IMR-90 (cell line): ENCODE results near the gene ALK. TPM values are rescaled to one million over a fixed set of nuclear protein-coding genes. Genes with fewer than 3 reads are reported as not detected.

ENCODE experiments used
- ATAC-seq: fragments of 200-7000 bp; cut with Tn5 transposase; 2 replicates; pipeline ENCODE4 v1.9.1; 2020; ENCODE audit warnings: low read depth, mild to moderate bottlenecking, moderate library complexity
- BruUV-seq: library from RNA; stranded (reverse); fragments of 400-500 nt; replicated peaks from 2 replicates; lab custom pipeline; 2021; lab: Mats Ljungman, UMichigan
- CTCF ChIA-PET: fragments of 300-600 bp; formaldehyde crosslinking; extraction: SDS; loops from one replicate; lab custom pipeline; 2021; ENCODE audit warnings: antibody characterized with exemption; lab: Yijun Ruan, JAX
- POLR2A ChIA-PET: fragments of 300-600 bp; sonication (Branson Sonifier 250); formaldehyde crosslinking; loops from one replicate; lab custom pipeline; 2022; ENCODE audit warnings: antibody characterized with exemption; ENCODE audit not compliant: unreplicated experiment; lab: Charles Lee
- DNase-seq: peaks from one replicate; pipeline ENCODE4 v3.0.0; 2013
- H2AFZ ChIP-seq: replicated peaks from 2 replicates; pipeline ENCODE3; 2013; ENCODE audit warnings: low read length, mild to moderate bottlenecking; ENCODE audit not compliant: poor library complexity
- H2AK5ac ChIP-seq: 2 replicates; pipeline ENCODE4 v1.6.1; 2013; ENCODE audit warnings: low read depth, low read length, inconsistent platforms
- H2AK9ac ChIP-seq: replicated peaks from 2 replicates; pipeline ENCODE3; 2013; ENCODE audit warnings: mild to moderate bottlenecking, low read depth, low read length, moderate library complexity; ENCODE audit not compliant: poor library complexity
- H2BK120ac ChIP-seq: 2 replicates; pipeline ENCODE4 v1.6.1; 2013; ENCODE audit warnings: low read depth, low read length, inconsistent platforms
- H2BK15ac ChIP-seq: 3 replicates; pipeline ENCODE4 v1.6.1; 2013; ENCODE audit warnings: low read depth, low read length, inconsistent platforms
- H2BK20ac ChIP-seq: 2 replicates; pipeline ENCODE4 v1.6.1; 2013; ENCODE audit warnings: low read depth, mild to moderate bottlenecking, inconsistent platforms, low read length, moderate library complexity
- H2BK5ac ChIP-seq: 2 replicates; pipeline ENCODE4 v1.6.1; 2013; ENCODE audit warnings: mild to moderate bottlenecking, low read depth, low read length, inconsistent platforms; ENCODE audit not compliant: poor library complexity, severe bottlenecking
- H3K14ac ChIP-seq: replicated peaks from 2 replicates; pipeline ENCODE4 v1.6.1; 2013; ENCODE audit warnings: low read depth, low read length, inconsistent platforms
- H3K18ac ChIP-seq: 2 replicates; pipeline ENCODE4 v1.6.1; 2013; ENCODE audit warnings: low read depth, low read length, control low read depth
- H3K23ac ChIP-seq: 2 replicates; pipeline ENCODE4 v1.6.1; 2013; ENCODE audit warnings: low read depth, low read length, inconsistent platforms
- H3K27ac ChIP-seq: 2 replicates; pipeline ENCODE4 v1.5.1; 2013; ENCODE audit warnings: mild to moderate bottlenecking, control low read depth, low read length; ENCODE audit not compliant: insufficient read depth
- H3K27me3 ChIP-seq: 2 replicates; pipeline ENCODE4 v1.6.1; 2013; ENCODE audit warnings: low read length; ENCODE audit not compliant: control insufficient read depth, insufficient read depth
- H3K36me3 ChIP-seq: 2 replicates; pipeline ENCODE4 v1.6.1; 2013; ENCODE audit warnings: low read length, mixed read lengths; ENCODE audit not compliant: control insufficient read depth, insufficient read depth
- H3K4ac ChIP-seq: 2 replicates; pipeline ENCODE4 v1.6.1; 2013; ENCODE audit warnings: low read depth, low read length, inconsistent platforms
- H3K4me1 ChIP-seq: 2 replicates; pipeline ENCODE4 v1.6.1; 2013; ENCODE audit warnings: low read length, mixed read lengths; ENCODE audit not compliant: control insufficient read depth, insufficient read depth
- H3K4me2 ChIP-seq: 2 replicates; pipeline ENCODE4 v1.6.1; 2013; ENCODE audit warnings: low read depth, mild to moderate bottlenecking, control low read depth, low read length, moderate library complexity
- H3K4me3 ChIP-seq: 2 replicates; pipeline ENCODE4 v1.5.1; 2013; ENCODE audit warnings: low read depth, mild to moderate bottlenecking, control low read depth, low read length, moderate library complexity; ENCODE audit not compliant: insufficient read depth
- H3K56ac ChIP-seq: 2 replicates; pipeline ENCODE4 v1.6.1; 2013; ENCODE audit warnings: low read length, inconsistent platforms; ENCODE audit not compliant: insufficient read depth; ENCODE audit errors: extremely low read depth
- H3K79me1 ChIP-seq, 2 experiments: 2 replicates each; pipeline ENCODE4 v1.6.1; 2013; ENCODE audit warnings: low read length in 2 of 2, inconsistent platforms in 1 of 2, low read depth in 1 of 2
- H3K9ac ChIP-seq: 2 replicates; pipeline ENCODE4 v1.6.1; 2013; ENCODE audit warnings: low read depth, low read length, control low read depth
- H3K9me1 ChIP-seq: 2 replicates; pipeline ENCODE4 v1.6.1; 2013; ENCODE audit warnings: low read length, inconsistent platforms; ENCODE audit not compliant: insufficient read depth
- H3K9me3 ChIP-seq: 2 replicates; pipeline ENCODE4 v1.6.1; 2013; ENCODE audit warnings: low read length; ENCODE audit not compliant: control insufficient read depth, insufficient read depth
- H4K20me1 ChIP-seq: 2 replicates; pipeline ENCODE4 v1.6.1; 2013; ENCODE audit warnings: low read length, inconsistent platforms; ENCODE audit not compliant: insufficient read depth
- H4K5ac ChIP-seq: 2 replicates; pipeline ENCODE4 v1.6.1; 2013; ENCODE audit warnings: mild to moderate bottlenecking, low read depth, low read length, control low read depth
- H4K8ac ChIP-seq, 2 experiments: 2 replicates each; pipeline ENCODE4 v1.6.1; 2013; ENCODE audit warnings: low read depth in 2 of 2, low read length in 2 of 2, control low read depth in 1 of 2, inconsistent platforms in 1 of 2
- H4K91ac ChIP-seq: 2 replicates; pipeline ENCODE4 v1.6.1; 2013; ENCODE audit warnings: low read depth, low read length, inconsistent platforms; ENCODE audit not compliant: insufficient read depth
- CEBPB ChIP-seq: IDR thresholded peaks from 2 replicates; pipeline ENCODE4 v1.6.1; 2012; ENCODE audit warnings: low read depth, low read length, improper control_type of control experiment
- FOS ChIP-seq: fragments of 150-350 bp; IDR thresholded peaks from 2 replicates; pipeline ENCODE4 v1.6.1; 2016; ENCODE audit warnings: low read depth, low read length
- MAFK ChIP-seq: IDR thresholded peaks from 2 replicates; pipeline ENCODE4 v1.6.1; 2012; ENCODE audit warnings: low read depth, low read length, improper control_type of control experiment
- MAZ ChIP-seq: IDR thresholded peaks from 2 replicates; pipeline ENCODE4 v1.6.1; 2012; ENCODE audit warnings: low read depth, mild to moderate bottlenecking, low read length, improper control_type of control experiment, moderate library complexity, borderline replicate concordance
- MXI1 ChIP-seq: IDR thresholded peaks from 2 replicates; pipeline ENCODE4 v1.6.1; 2012; ENCODE audit warnings: low read depth, mild to moderate bottlenecking, low read length, moderate library complexity, borderline replicate concordance
- POLR2A ChIP-seq: IDR thresholded peaks from 2 replicates; pipeline ENCODE4 v1.6.1; 2012; ENCODE audit warnings: mild to moderate bottlenecking, low read depth, low read length
- RAD21 ChIP-seq: IDR thresholded peaks from 2 replicates; pipeline ENCODE4 v1.6.1; 2012; ENCODE audit warnings: low read length, improper control_type of control experiment
- RCOR1 ChIP-seq: IDR thresholded peaks from 2 replicates; pipeline ENCODE4 v1.6.1; 2012; ENCODE audit warnings: mild to moderate bottlenecking, low read length, improper control_type of control experiment; ENCODE audit not compliant: insufficient replicate concordance
- RFX5 ChIP-seq: IDR thresholded peaks from 2 replicates; pipeline ENCODE4 v1.8.0; 2012; ENCODE audit warnings: low read depth, mild to moderate bottlenecking, low read length, moderate library complexity
- SMC3 ChIP-seq: fragments of 150-350 bp; IDR thresholded peaks from 2 replicates; pipeline ENCODE4 v1.6.1; 2016; ENCODE audit warnings: low read depth, mild to moderate bottlenecking, antibody characterized with exemption, low read length, moderate library complexity
- WGBS, 2 experiments: methylation state at CpG; one replicate each; pipeline versions ENCODE4 v1.1.5 to v1.1.7; 2013; ENCODE audit warnings: missing lambda C conversion rate in 2 of 2; ENCODE audit not compliant: insufficient read length in 1 of 2; ENCODE audit errors: extremely low coverage in 2 of 2; 5-methylcytosine and 5-hydroxymethylcytosine counted together
- dilution Hi-C: fragments of 300-500 bp; cut with HindIII; formaldehyde crosslinking; loops from one replicate; pipeline ENCODE4 v1.14.3; 2018; ENCODE audit warnings: low sequenced_read_pairs; ENCODE audit not compliant: unreplicated experiment
- in situ Hi-C: fragments of 300-500 bp; cut with MboI; formaldehyde crosslinking; loops from 3 replicates; pipeline ENCODE4 v1.14.3; 2019; ENCODE audit warnings: low sequenced_read_pairs, inconsistent platforms, mixed read lengths
- intact Hi-C: fragments of 100-400 bp; cut with micrococcal nuclease; formaldehyde crosslinking; loops from 2 replicates; pipeline ENCODE4 v1.10.0; 2022
- polyA plus RNA-seq, 3 experiments: library from polyadenylated mRNA; depleted of rRNA; stranded (reverse); fragments of >200 nt; gene quantifications; 2 replicates each; pipeline ENCODE4 v1.2.3, GENCODE V29; 2012; ENCODE audit warnings: low replicate concordance in 1 of 3
- total RNA-seq: library from RNA; depleted of rRNA; stranded (reverse); fragments of >200 nt; gene quantifications from 2 replicates; pipeline ENCODE4 v1.2.3, GENCODE V29; 2012
- TF ChIP-seq, protein P1 (sequence below): fragments of 150-350 bp; IDR thresholded peaks from 2 replicates; pipeline ENCODE4 v1.6.1; 2017; ENCODE audit warnings: mild to moderate bottlenecking, antibody characterized with exemption, low read length, low read depth
- TF ChIP-seq, protein P2 (sequence below): fragments of 150-350 bp; IDR thresholded peaks from 2 replicates; pipeline ENCODE4 v1.6.1; 2016; ENCODE audit warnings: low read depth, mild to moderate bottlenecking, low read length, moderate library complexity, borderline replicate concordance
- TF ChIP-seq, protein P3 (sequence below): conservative IDR thresholded peaks from 2 replicates; pipeline ENCODE4 v1.5.1; 2012; ENCODE audit warnings: mild to moderate bottlenecking, low read depth, low read length, improper control_type of control experiment

The ALK gene
- total and polyA plus RNA-seq, 2 of the 4 experiments (the other 2 are of a cell fraction), result not detected

DNA sequence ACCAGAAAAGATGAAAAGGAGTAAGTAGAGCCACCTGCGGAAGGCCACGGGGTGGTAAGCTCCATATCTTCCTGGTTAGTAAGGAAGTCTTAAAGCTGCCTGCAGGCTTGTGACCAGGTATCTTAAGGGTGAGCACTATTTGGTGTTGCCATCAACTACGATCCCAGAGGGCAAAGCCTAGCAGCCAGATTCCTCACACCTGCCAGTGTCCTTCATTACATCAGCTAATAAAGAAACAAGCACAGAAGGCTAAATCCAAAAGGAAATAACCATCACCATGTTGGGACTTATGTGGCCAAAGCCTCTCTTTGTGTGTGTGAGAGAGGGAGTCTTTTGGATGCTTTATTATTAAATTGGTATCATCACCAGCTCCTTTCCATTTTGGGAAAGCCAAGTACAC lies 123.5 kb downstream of the ALK start:
- in situ Hi-C loops, result no loop called here
- Histone ChIP-seq H2BK120ac (no peak overlapping the region), H2BK15ac (no peak overlapping the region), H3K4me2 (no peak overlapping the region), H2AFZ (no peak overlapping the region), H3K4ac (no peak overlapping the region), H3K27ac (no peak overlapping the region), H3K9me1 (no peaks in the 10 kb centered on the region; the same call in 1 of the 2 replicates), H4K8ac (no peak overlapping the region), H3K18ac (no peak overlapping the region), H2AK5ac (no peak overlapping the region), H3K9me3 (0 out of 2 replicates have a peak, but pooled peaks cover 1% of the 10 kb centered on the region), H2AK9ac (no peak overlapping the region), H2BK20ac (no peak overlapping the region), H4K20me1 (no peaks in the 10 kb centered on the region), H3K56ac (no peak overlapping the region), H3K4me1 (no peaks in the 10 kb centered on the region), H4K91ac (no peak overlapping the region), H3K9ac (no peak overlapping the region), H3K23ac (no peak overlapping the region), H3K14ac (no peak overlapping the region), H4K5ac (no peak overlapping the region), H3K4me3 (no peak overlapping the region), H2BK5ac (no peak overlapping the region), H3K27me3 (peaks cover 3% of the 10 kb centered on the region), H3K36me3 (no peaks in the 10 kb centered on the region), H3K79me1 (no peaks in the 10 kb centered on the region)
- DNase-seq (no peak), ATAC-seq (no peak)
- intact Hi-C loops, result no loop called here
- BruUV-seq, result no TSS peak
- dilution Hi-C loops, result no loop called here
- WGBS, 2 experiments, result no CpG with 5 or more reads among the region's 3 CpGs
- CTCF ChIA-PET, result no interaction called here
- POLR2A ChIA-PET, result interaction anchor here (0.7 kb wide), 1 partner anchor 164 kb away, joined by 3 read pairs; no protein-coding TSS in a partner anchor
- TF ChIP-seq, protein P1, sequence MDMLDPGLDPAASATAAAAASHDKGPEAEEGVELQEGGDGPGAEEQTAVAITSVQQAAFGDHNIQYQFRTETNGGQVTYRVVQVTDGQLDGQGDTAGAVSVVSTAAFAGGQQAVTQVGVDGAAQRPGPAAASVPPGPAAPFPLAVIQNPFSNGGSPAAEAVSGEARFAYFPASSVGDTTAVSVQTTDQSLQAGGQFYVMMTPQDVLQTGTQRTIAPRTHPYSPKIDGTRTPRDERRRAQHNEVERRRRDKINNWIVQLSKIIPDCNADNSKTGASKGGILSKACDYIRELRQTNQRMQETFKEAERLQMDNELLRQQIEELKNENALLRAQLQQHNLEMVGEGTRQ, result no peak
- no peak for TF ChIP-seq MAZ
- TF ChIP-seq RCOR1, result no peak
- no peak for TF ChIP-seq FOS
- TF ChIP-seq, protein P2, sequence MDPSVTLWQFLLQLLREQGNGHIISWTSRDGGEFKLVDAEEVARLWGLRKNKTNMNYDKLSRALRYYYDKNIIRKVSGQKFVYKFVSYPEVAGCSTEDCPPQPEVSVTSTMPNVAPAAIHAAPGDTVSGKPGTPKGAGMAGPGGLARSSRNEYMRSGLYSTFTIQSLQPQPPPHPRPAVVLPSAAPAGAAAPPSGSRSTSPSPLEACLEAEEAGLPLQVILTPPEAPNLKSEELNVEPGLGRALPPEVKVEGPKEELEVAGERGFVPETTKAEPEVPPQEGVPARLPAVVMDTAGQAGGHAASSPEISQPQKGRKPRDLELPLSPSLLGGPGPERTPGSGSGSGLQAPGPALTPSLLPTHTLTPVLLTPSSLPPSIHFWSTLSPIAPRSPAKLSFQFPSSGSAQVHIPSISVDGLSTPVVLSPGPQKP, result no peak
- TF ChIP-seq MAFK, result no peak
- no peak for TF ChIP-seq POLR2A
- TF ChIP-seq CEBPB, result no peak
- no peak for TF ChIP-seq SMC3
- no peak for TF ChIP-seq MXI1
- TF ChIP-seq, protein P3, sequence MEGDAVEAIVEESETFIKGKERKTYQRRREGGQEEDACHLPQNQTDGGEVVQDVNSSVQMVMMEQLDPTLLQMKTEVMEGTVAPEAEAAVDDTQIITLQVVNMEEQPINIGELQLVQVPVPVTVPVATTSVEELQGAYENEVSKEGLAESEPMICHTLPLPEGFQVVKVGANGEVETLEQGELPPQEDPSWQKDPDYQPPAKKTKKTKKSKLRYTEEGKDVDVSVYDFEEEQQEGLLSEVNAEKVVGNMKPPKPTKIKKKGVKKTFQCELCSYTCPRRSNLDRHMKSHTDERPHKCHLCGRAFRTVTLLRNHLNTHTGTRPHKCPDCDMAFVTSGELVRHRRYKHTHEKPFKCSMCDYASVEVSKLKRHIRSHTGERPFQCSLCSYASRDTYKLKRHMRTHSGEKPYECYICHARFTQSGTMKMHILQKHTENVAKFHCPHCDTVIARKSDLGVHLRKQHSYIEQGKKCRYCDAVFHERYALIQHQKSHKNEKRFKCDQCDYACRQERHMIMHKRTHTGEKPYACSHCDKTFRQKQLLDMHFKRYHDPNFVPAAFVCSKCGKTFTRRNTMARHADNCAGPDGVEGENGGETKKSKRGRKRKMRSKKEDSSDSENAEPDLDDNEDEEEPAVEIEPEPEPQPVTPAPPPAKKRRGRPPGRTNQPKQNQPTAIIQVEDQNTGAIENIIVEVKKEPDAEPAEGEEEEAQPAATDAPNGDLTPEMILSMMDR, result no peak
- no peak for TF ChIP-seq RAD21
- TF ChIP-seq RFX5, result no peak
